B cell (primary cell): ENCODE data around the gene FANCI. TPM values are rescaled to one million over a fixed set of nuclear protein-coding genes. Genes with fewer than 3 reads are reported as not detected.

Experiments used
- polyA plus RNA-seq: library from polyadenylated mRNA; depleted of rRNA; stranded (reverse); fragments of >200 nt; gene quantifications from 2 replicates; pipeline ENCODE4 v1.2.3, GENCODE V29; 2012
- small RNA-seq: library from RNA; depleted of rRNA; stranded (forward); fragments of <200 nt; gene quantifications from one replicate; pipeline ENCODE3, GENCODE V24; 2012; ENCODE audit warnings: low replicate concordance, low read depth; ENCODE audit not compliant: insufficient read length
- total RNA-seq, 2 donors: library from RNA; stranded (reverse); fragments of 120-200 nt in 1 of 2; gene quantifications; 1 replicate in 1 of 2; 2 replicates in 1 of 2; pipeline versions ENCODE4 v1.2.3 to v1.2.4, GENCODE V29; 2013 to 2022

The FANCI gene
- total and polyA plus RNA-seq, 2 donors (not counting 1 experiment from before 2014, with no cell fraction given), result 2.7 to 14.2 TPM

Small RNAs within 50 kb of the gene (small RNA-seq; reads per million reads assigned to genes)
- gene MIR6766, result not detected

Other genes with a start within 250 kb of the FANCI start
- 40.9 and 45.8 TPM in 2 replicates for gene ABHD2, start 155.5 kb upstream of the FANCI start, total RNA-seq
- 4.3 and 7.1 TPM in 2 replicates for gene ABHD2, start 155.5 kb upstream of the FANCI start, polyA plus RNA-seq
- not detected in 2 replicates for gene RLBP1, start 22.4 kb upstream of the FANCI start, total RNA-seq
- not detected in 2 replicates for gene RLBP1, start 22.4 kb upstream of the FANCI start, polyA plus RNA-seq
- 144 and 151 TPM in 2 replicates for gene POLG, start 90.8 kb downstream of the FANCI start, total RNA-seq
- gene POLG, start 90.8 kb downstream of the FANCI start, polyA plus RNA-seq, result 81.1 and 92.7 TPM in 2 replicates